Smooth muscle cell (in vitro differentiated cells): ENCODE data around the gene MYH7. TPM values are rescaled to one million over a fixed set of nuclear protein-coding genes. Genes with fewer than 3 reads are reported as not detected.

Experiments
- DNase-seq: peaks from one replicate; lab custom pipeline; 2025; ENCODE audit not compliant: unreplicated experiment; lab: John Stamatoyannopoulos, UW
- H2AFZ ChIP-seq: fragments of 200-600 bp; sonication (generic); 2 replicates; pipeline ENCODE4 v1.6.0; 2016; ENCODE audit warnings: antibody characterized with exemption, low read depth, mild to moderate bottlenecking
- H3F3A ChIP-seq: fragments of 200-600 bp; sonication (generic); 2 replicates; pipeline ENCODE4 v1.6.0; 2017; ENCODE audit warnings: antibody characterized with exemption, low read depth
- H3K27ac ChIP-seq: fragments of 200-600 bp; sonication (generic); 2 replicates; pipeline ENCODE4 v1.5.1; 2016; ENCODE audit warnings: low read depth, mild to moderate bottlenecking
- H3K27me3 ChIP-seq: fragments of 200-600 bp; sonication (generic); 2 replicates; pipeline ENCODE4 v1.6.1; 2016; ENCODE audit warnings: low read depth, mild to moderate bottlenecking
- H3K36me3 ChIP-seq: fragments of 200-600 bp; sonication (generic); 2 replicates; pipeline ENCODE4 v1.5.1; 2016; ENCODE audit warnings: low read depth
- H3K4me1 ChIP-seq: fragments of 200-600 bp; sonication (generic); 2 replicates; pipeline ENCODE4 v1.5.1; 2016; ENCODE audit warnings: low read depth
- H3K4me2 ChIP-seq: fragments of 200-600 bp; sonication (generic); 2 replicates; pipeline ENCODE4 v1.6.0; 2016; ENCODE audit warnings: mild to moderate bottlenecking
- H3K4me3 ChIP-seq: fragments of 200-600 bp; sonication (generic); 2 replicates; pipeline ENCODE4 v1.5.1; 2016; ENCODE audit warnings: mild to moderate bottlenecking
- H3K79me2 ChIP-seq: fragments of 200-600 bp; sonication (generic); 2 replicates; pipeline ENCODE4 v1.6.0; 2016; ENCODE audit warnings: low read depth, mild to moderate bottlenecking
- H3K9ac ChIP-seq: fragments of 200-600 bp; sonication (generic); 2 replicates; pipeline ENCODE4 v1.6.0; 2016; ENCODE audit warnings: low read depth
- H3K9me3 ChIP-seq: fragments of 200-600 bp; sonication (generic); replicated peaks from 2 replicates; pipeline ENCODE4 v1.5.1; 2016; ENCODE audit warnings: low read depth
- H4K20me1 ChIP-seq: fragments of 200-600 bp; sonication (generic); 2 replicates; pipeline ENCODE4 v1.6.0; 2016; ENCODE audit warnings: low read depth
- CTCF ChIP-seq: fragments of 200-600 bp; sonication (generic); IDR thresholded peaks from 2 replicates; pipeline ENCODE4 v1.5.1; 2017; ENCODE audit warnings: borderline replicate concordance, mild to moderate bottlenecking, antibody characterized with exemption; ENCODE audit not compliant: insufficient read depth, poor library complexity, severe bottlenecking
- WGBS: methylation state at CpG from one replicate; pipeline ENCODE4 v1.1.7; 2016; ENCODE audit warnings: low lambda C conversion rate; 5-methylcytosine and 5-hydroxymethylcytosine counted together
- polyA plus RNA-seq: library from polyadenylated mRNA; unstranded; fragments of >200 nt; fragmentation: Nextera tagmentation; extraction: Ambion mirVana; gene quantifications from 2 replicates; pipeline ENCODE4 v1.2.1, GENCODE V29; 2016
- total RNA-seq: library from RNA; depleted of rRNA; stranded (reverse); fragments of >200 nt; gene quantifications from 2 replicates; pipeline ENCODE4 v1.2.3, GENCODE V29; 2014

Gene MYH7
- total and polyA plus RNA-seq, 2 experiments from 2014 or later: not detected

- H3K36me3 ChIP-seq: no peaks in the 10 kb centered on the region
- H3K27me3 ChIP-seq: peaks cover 7% of the 10 kb centered on the region
- WGBS: 87% methylated on average over 15 of the region's 15 CpGs
- no peak overlapping the region for H3K9ac ChIP-seq
- H3K9me3 ChIP-seq: no peaks in the 10 kb centered on the region
- no peak overlapping the region for H3K4me2 ChIP-seq
- no peak for DNase-seq
- no peak overlapping the region for H3K4me3 ChIP-seq
- H3K27ac ChIP-seq: no peak overlapping the region
- no peak for TF ChIP-seq CTCF
- H2AFZ ChIP-seq: no peak overlapping the region
- H4K20me1 ChIP-seq: no peaks in the 10 kb centered on the region
- no peaks in the 10 kb centered on the region for H3K4me1 ChIP-seq
- H3K79me2 ChIP-seq: no peaks in the 10 kb centered on the region
- no peaks in the 10 kb centered on the region for H3F3A ChIP-seq
Measured at GRCh38 chr14:23406725-23407355, 28.6 kb downstream of the MYH7 start.

- H3K79me2 ChIP-seq: no peaks in the 10 kb centered on the region
- DNase-seq: no peak
- H3K9ac ChIP-seq: no peak overlapping the region
- no peaks in the 10 kb centered on the region for H3K9me3 ChIP-seq
- H3F3A ChIP-seq: no peaks in the 10 kb centered on the region
- no peak overlapping the region for H3K4me3 ChIP-seq
- no peak overlapping the region for H3K4me2 ChIP-seq
- H3K4me1 ChIP-seq: no peaks in the 10 kb centered on the region
- no peaks in the 10 kb centered on the region for H3K36me3 ChIP-seq
- no peak for TF ChIP-seq CTCF
- no peak overlapping the region for H2AFZ ChIP-seq
- no peak overlapping the region for H3K27ac ChIP-seq
- 62% methylated on average over 4 of the region's 4 CpGs for WGBS
- no peaks in the 10 kb centered on the region for H4K20me1 ChIP-seq
- H3K27me3 ChIP-seq: peaks cover 7% of the 10 kb centered on the region
Measured at GRCh38 chr14:23406244-23406643, 29.2 kb downstream of the MYH7 start.

GRCh38 chr14:23405516-23406025, 29.9 kb downstream of the MYH7 start:
- no peaks in the 10 kb centered on the region for H3K79me2 ChIP-seq
- no peak overlapping the region for H3K4me2 ChIP-seq
- H3K4me1 ChIP-seq: no peaks in the 10 kb centered on the region
- WGBS: 89% methylated on average over 13 of the region's 13 CpGs
- H3K4me3 ChIP-seq: no peak overlapping the region
- H3K27me3 ChIP-seq: peaks cover 7% of the 10 kb centered on the region
- TF ChIP-seq CTCF: no peak
- H3K9ac ChIP-seq: no peak overlapping the region
- H3K36me3 ChIP-seq: no peaks in the 10 kb centered on the region
- H3K9me3 ChIP-seq: no peaks in the 10 kb centered on the region
- DNase-seq: no peak
- H3F3A ChIP-seq: no peaks in the 10 kb centered on the region
- no peaks in the 10 kb centered on the region for H4K20me1 ChIP-seq
- H2AFZ ChIP-seq: no peak overlapping the region
- H3K27ac ChIP-seq: no peak overlapping the region

- Histone ChIP-seq H3K27me3 (peaks cover 7% of the 10 kb centered on the region), H3K4me2 (no peak overlapping the region), H2AFZ (no peak overlapping the region), H4K20me1 (no peaks in the 10 kb centered on the region), H3K36me3 (no peaks in the 10 kb centered on the region), H3K4me3 (no peak overlapping the region), H3F3A (no peaks in the 10 kb centered on the region), H3K9me3 (no peaks in the 10 kb centered on the region), H3K27ac (no peak overlapping the region), H3K79me2 (no peaks in the 10 kb centered on the region), H3K4me1 (no peaks in the 10 kb centered on the region), H3K9ac (no peak overlapping the region)
- no peak for TF ChIP-seq CTCF
- no peak for DNase-seq
- 91% methylated on average over 10 of the region's 10 CpGs for WGBS
Measured at GRCh38 chr14:23405096-23405495, 30.4 kb downstream of the MYH7 start.
